RWPE2 (cell line): ENCODE results near the gene C2CD2.
A peak's percentile ranks its signal among the peaks of the same experiment; 100 is the strongest.
"Not testable (repeated sequence)": the region's sequence is repeated elsewhere in the genome, so short reads cannot be mapped to it uniquely, and the experiment has no call there.

Experiments
- ATAC-seq: fragments of 200-7000 bp; cut with Tn5 transposase; 3 replicates; pipeline ENCODE4 v1.9.1; 2021; ENCODE audit warnings: low read depth
- DNase-seq: peaks from one replicate; pipeline ENCODE4 v3.0.0-alpha.2; 2020; ENCODE audit warnings: low spot score
- H3K27ac ChIP-seq: fragments of 450-650 bp; 2 replicates; pipeline ENCODE4 v1.5.1; 2017; ENCODE audit warnings: mild to moderate bottlenecking; ENCODE audit not compliant: poor library complexity, severe bottlenecking
- H3K27me3 ChIP-seq: fragments of 250-450 bp; sonication (Bioruptor Pico); 2 replicates; pipeline ENCODE4 v1.5.1; 2021; ENCODE audit warnings: mild to moderate bottlenecking, moderate library complexity; ENCODE audit not compliant: insufficient read depth, poor library complexity, severe bottlenecking
- H3K36me3 ChIP-seq: fragments of 250-450 bp; sonication (Bioruptor Pico); 2 replicates; pipeline ENCODE4 v1.5.1; 2020; ENCODE audit warnings: low read depth, mild to moderate bottlenecking, moderate library complexity
- H3K4me1 ChIP-seq: fragments of 250-450 bp; sonication (Bioruptor Pico); 2 replicates; pipeline ENCODE4 v1.5.1; 2021; ENCODE audit warnings: mild to moderate bottlenecking, moderate library complexity; ENCODE audit not compliant: insufficient read depth, poor library complexity, severe bottlenecking
- H3K4me3 ChIP-seq: fragments of 250-450 bp; sonication (Bioruptor Pico); 2 replicates; pipeline ENCODE4 v1.5.1; 2021; ENCODE audit warnings: mild to moderate bottlenecking, moderate library complexity; ENCODE audit not compliant: severe bottlenecking
- H3K9me3 ChIP-seq: fragments of 250-450 bp; sonication (Bioruptor Pico); 2 replicates; pipeline ENCODE4 v1.5.1; 2021; ENCODE audit warnings: mild to moderate bottlenecking, moderate library complexity; ENCODE audit not compliant: severe bottlenecking
- TF ChIP-seq, protein P1 (sequence below): fragments of 450-650 bp; IDR thresholded peaks from one replicate; pipeline ENCODE4 v1.5.1; 2017; ENCODE audit warnings: mild to moderate bottlenecking, moderate library complexity; ENCODE audit not compliant: poor library complexity, severe bottlenecking

Gene C2CD2

DNA sequence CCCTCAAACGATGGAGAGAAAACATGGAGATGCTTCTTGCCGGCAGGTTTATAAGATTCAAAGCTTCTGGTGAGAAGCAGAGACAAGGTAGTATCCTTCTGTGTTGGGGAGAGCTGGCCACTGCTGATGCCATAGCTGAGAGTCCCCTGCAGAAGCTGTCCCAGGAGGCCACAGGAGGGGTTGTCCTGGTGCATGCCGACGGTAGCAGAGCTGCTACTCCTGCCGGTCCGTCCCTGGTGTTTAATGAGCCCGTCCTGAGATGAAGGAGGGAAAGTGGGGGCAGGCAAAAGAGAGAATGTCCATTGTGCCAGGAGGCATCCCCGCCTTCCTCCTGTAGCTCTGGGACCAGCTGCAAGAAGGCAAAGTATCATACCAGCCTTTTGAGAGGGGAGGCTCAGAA lies 10.4 kb upstream of the C2CD2 start:
- Histone ChIP-seq H3K27ac (no peak overlapping the region), H3K9me3 (no peaks in the 10 kb centered on the region), H3K36me3 (no peaks in the 10 kb centered on the region), H3K4me1 (peaks cover 2% of the 10 kb centered on the region), H3K27me3 (no peaks in the 10 kb centered on the region), H3K4me3 (no peak overlapping the region)
- TF ChIP-seq, protein P1, sequence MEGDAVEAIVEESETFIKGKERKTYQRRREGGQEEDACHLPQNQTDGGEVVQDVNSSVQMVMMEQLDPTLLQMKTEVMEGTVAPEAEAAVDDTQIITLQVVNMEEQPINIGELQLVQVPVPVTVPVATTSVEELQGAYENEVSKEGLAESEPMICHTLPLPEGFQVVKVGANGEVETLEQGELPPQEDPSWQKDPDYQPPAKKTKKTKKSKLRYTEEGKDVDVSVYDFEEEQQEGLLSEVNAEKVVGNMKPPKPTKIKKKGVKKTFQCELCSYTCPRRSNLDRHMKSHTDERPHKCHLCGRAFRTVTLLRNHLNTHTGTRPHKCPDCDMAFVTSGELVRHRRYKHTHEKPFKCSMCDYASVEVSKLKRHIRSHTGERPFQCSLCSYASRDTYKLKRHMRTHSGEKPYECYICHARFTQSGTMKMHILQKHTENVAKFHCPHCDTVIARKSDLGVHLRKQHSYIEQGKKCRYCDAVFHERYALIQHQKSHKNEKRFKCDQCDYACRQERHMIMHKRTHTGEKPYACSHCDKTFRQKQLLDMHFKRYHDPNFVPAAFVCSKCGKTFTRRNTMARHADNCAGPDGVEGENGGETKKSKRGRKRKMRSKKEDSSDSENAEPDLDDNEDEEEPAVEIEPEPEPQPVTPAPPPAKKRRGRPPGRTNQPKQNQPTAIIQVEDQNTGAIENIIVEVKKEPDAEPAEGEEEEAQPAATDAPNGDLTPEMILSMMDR = no peak
- ATAC-seq (no peak), DNase-seq (no peak)

DNA sequence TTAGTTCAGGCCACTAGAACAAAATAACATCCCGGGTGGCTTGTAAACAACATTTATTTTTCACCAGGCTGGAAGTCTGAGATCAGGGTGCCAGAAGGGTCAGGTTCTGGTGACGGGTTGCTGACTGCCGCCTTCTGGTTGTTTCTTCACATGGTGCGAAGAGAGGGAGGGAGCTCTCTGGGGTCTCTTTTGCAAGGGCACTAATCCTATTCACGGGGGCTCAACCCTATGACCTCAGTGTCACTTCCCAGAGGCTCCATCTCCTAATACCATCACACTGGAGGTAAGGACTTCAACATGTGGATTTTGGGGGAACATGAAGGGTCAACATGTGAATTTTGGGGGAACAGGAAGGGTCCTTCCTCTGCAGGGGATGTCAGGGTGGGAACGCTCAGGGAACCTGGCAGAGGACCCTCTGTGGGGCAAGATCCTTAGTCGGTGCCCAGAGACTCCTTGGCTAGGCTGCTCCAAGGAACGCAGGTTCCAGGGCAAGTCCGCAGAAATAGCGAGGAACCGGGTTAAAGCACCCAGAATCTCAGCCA lies 8.7 kb upstream of the C2CD2 start:
- Histone ChIP-seq H3K27ac (no peak overlapping the region), H3K36me3 (no peaks in the 10 kb centered on the region), H3K4me3 (no peak overlapping the region), H3K9me3 (no peaks in the 10 kb centered on the region), H3K4me1 (peaks cover 19% of the 10 kb centered on the region), H3K27me3 (no peaks in the 10 kb centered on the region)
- TF ChIP-seq, protein P1 = no peak
- DNase-seq (no peak), ATAC-seq (no peak)

DNA sequence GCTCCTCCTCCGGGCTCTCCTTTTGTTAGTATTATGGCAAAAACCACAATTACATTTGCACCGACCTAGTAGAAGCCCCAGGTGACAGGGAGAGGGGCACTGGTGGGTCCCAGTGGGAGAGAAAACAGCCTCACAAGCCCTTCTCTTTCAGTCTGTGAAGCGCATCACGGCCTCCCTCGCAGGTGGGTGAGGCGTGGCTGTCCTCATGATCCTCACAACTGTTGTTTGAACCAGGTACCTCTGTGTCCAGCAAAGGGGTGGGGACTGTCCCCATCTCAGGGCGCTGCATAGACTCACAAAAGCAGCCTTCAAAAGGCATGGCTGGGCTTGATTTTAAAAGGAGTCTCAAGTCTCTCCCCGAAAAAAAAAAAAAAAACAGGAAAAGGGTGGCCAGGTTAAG lies 7.9 kb upstream of the C2CD2 start:
- no peak for DNase-seq
- no peak for ATAC-seq
- TF ChIP-seq, protein P1 = no peak
- Histone ChIP-seq H3K4me1 (peaks cover 26% of the 10 kb centered on the region), H3K27me3 (no peaks in the 10 kb centered on the region), H3K4me3 (no peak overlapping the region), H3K36me3 (no peaks in the 10 kb centered on the region), H3K9me3 (no peaks in the 10 kb centered on the region), H3K27ac (no peak overlapping the region)

DNA sequence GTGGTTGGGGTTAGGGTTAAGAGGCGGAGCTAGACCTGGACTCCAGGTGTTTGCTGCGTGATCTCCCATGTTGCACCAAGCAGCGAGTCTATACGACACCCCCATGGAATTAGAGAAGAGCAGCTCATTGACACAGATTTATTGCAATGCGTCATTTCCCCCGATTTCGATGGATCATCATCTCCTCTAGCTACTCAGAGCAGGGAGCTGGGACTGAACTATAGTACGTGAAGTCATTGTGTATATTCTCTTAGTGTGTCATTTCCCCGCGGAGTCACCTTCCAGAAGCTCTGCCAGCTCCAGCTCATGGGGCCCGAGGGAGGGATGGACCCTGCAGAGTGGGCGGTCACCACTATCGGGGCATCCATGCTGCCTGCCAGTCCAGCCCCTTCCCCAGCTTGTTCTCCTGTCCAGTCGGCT lies 7.5 kb upstream of the C2CD2 start:
- no peaks in the 10 kb centered on the region for H3K27me3 ChIP-seq
- no peaks in the 10 kb centered on the region for H3K36me3 ChIP-seq
- no peak overlapping the region for H3K27ac ChIP-seq
- TF ChIP-seq, protein P1 = no peak
- DNase-seq (no peak), ATAC-seq (no peak)
- no peaks in the 10 kb centered on the region for H3K9me3 ChIP-seq
- no peak overlapping the region for H3K4me3 ChIP-seq
- H3K4me1 ChIP-seq = peaks cover 27% of the 10 kb centered on the region

DNA sequence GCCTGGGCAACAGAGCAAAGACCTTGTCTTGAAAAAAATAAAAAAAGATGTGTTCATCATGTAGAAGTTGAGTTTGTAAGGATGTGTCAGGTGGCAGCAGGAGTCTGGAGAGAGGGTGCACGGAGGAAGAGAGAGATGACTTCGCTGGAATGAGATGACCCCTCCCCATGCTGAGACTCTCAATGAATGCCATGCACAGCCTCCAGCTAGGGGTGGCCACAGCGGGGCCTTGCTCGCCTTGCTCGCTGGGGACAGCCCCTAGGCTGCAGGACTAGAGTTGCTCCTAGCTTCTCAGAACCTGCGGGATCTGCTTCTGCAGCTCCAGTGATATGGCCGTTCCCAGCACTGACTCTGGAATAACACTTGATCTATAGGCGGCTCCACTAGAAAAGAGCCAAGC lies 6.6 kb upstream of the C2CD2 start:
- Histone ChIP-seq H3K4me1 (peaks cover 27% of the 10 kb centered on the region), H3K27ac (no peak overlapping the region)

DNA sequence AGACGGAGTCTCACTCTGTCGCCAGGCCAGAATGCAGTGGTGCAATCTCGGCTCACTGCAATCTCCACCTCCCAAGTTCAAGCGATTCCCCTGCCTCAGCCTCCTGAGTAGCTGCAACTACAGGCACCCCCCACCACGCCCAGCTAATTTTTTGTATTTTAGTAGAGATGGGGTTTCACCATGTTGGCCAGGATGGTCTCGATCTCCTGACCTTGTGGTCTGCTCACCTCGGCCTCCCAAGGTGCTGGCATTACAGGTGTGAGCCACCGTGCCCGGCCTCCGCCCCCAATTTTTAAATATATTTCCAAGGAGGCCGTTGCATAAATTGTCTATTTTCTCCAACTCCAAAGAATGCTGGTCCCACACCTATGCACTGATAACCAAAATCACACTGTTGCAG lies 5.9 kb upstream of the C2CD2 start:
- not testable (repeated sequence) for H3K9me3 ChIP-seq, H3K36me3 ChIP-seq, H3K27me3 ChIP-seq, H3K4me3 ChIP-seq, DNase-seq, ATAC-seq
- peak overlapping the region; percentile 92 for H3K27ac ChIP-seq
- peaks cover 27% of the 10 kb centered on the region for H3K4me1 ChIP-seq

More for the DNA sequence above, 6.6 kb upstream of the C2CD2 start:
- Histone ChIP-seq H3K4me3 (no peak overlapping the region), H3K9me3 (no peaks in the 10 kb centered on the region), H3K36me3 (no peaks in the 10 kb centered on the region), H3K27me3 (no peaks in the 10 kb centered on the region)
- TF ChIP-seq, protein P1 = no peak
- ATAC-seq (no peak), DNase-seq (no peak)
